ENCODE results near the gene ZMYM4. TPM values are rescaled to one million over a fixed set of nuclear protein-coding genes. Genes with fewer than 3 reads are reported as not detected.

Gene ZMYM4
- total RNA-seq, 2 experiments from 2014 or later = 21.1 to 54.3 TPM

- Histone ChIP-seq H3K36me3 (ENCODE audit: insufficient read depth, low read length) (peaks cover 36% of the 10 kb centered on the region), H3K4me1 (ENCODE audit: insufficient read depth, low read length, poor library complexity, severe bottlenecking) (no peaks in the 10 kb centered on the region), H3K27ac (ENCODE audit: low read depth, low read length, poor library complexity, severe bottlenecking) (no peak overlapping the region), H3K4me3 (ENCODE audit: low read depth, low read length, poor library complexity, severe bottlenecking) (no peak overlapping the region), H3K9me3 (ENCODE audit: low read length) (no peaks in the 10 kb centered on the region), H3K79me2 (ENCODE audit: insufficient read depth, low read depth, low read length) (no peaks in the 10 kb centered on the region), H4K20me1 (ENCODE audit: insufficient read depth, low read length) (no peaks in the 10 kb centered on the region), H2AFZ (ENCODE audit: low read length) (no peak overlapping the region), H3K4me2 (ENCODE audit: low read length) (no peak overlapping the region), H3K9me2 (ENCODE audit: insufficient read depth, low read length) (no peaks in the 10 kb centered on the region)
- intact Hi-C loops (cut with micrococcal nuclease; ENCODE audit: unreplicated experiment) = no loop called here
- no TSS peak for BruUV-seq (replicated peaks)
- ChIA-PET CTCF (ENCODE audit: unreplicated experiment) (interaction anchor here (0.6 kb wide), 1 partner anchor 427 kb away, joined by 3 read pairs; no protein-coding TSS in a partner anchor), POLR2A (interaction anchor here (0.6 kb wide), 1 partner anchor 8 kb away, joined by 4 read pairs; no protein-coding TSS in a partner anchor)
- TF ChIP-seq CTCF (conservative IDR thresholded peaks at IDR 0.05; ENCODE audit: low read length) (no peak), EZH2phosphoT487 (IDR thresholded peaks at IDR 0.05; ENCODE audit: borderline replicate concordance, low read depth, low read length) (no peak)
- no peak for DNase-seq (ENCODE audit: low spot score)
Measured at GRCh38 chr1:35447278-35447677, 178.8 kb downstream of the ZMYM4 start.

GRCh38 chr1:35448344-35448801 is 179.9 kb downstream of the ZMYM4 start:
- TF ChIP-seq EZH2phosphoT487 (IDR thresholded peaks at IDR 0.05; ENCODE audit: borderline replicate concordance, low read depth, low read length) = no peak
- TF ChIP-seq CTCF (conservative IDR thresholded peaks at IDR 0.05; ENCODE audit: low read length) = no peak
- ChIA-PET POLR2A (no interaction called here), CTCF (ENCODE audit: unreplicated experiment) (no interaction called here)
- Histone ChIP-seq H3K4me1 (ENCODE audit: insufficient read depth, low read length, poor library complexity, severe bottlenecking) (no peaks in the 10 kb centered on the region), H3K9me3 (ENCODE audit: low read length) (no peaks in the 10 kb centered on the region), H2AFZ (ENCODE audit: low read length) (no peak overlapping the region), H3K27ac (ENCODE audit: low read depth, low read length, poor library complexity, severe bottlenecking) (no peak overlapping the region), H3K4me2 (ENCODE audit: low read length) (no peak overlapping the region), H3K79me2 (ENCODE audit: insufficient read depth, low read depth, low read length) (no peaks in the 10 kb centered on the region), H3K36me3 (ENCODE audit: insufficient read depth, low read length) (peaks cover 35% of the 10 kb centered on the region), H3K4me3 (ENCODE audit: low read depth, low read length, poor library complexity, severe bottlenecking) (no peak overlapping the region), H4K20me1 (ENCODE audit: insufficient read depth, low read length) (no peaks in the 10 kb centered on the region), H3K9me2 (ENCODE audit: insufficient read depth, low read length) (no peaks in the 10 kb centered on the region)
- intact Hi-C loops (cut with micrococcal nuclease; ENCODE audit: unreplicated experiment) = no loop called here
- BruUV-seq (replicated peaks) = no TSS peak
- no peak for DNase-seq (ENCODE audit: low spot score)

- Histone ChIP-seq H3K4me1 (ENCODE audit: insufficient read depth, low read length, poor library complexity, severe bottlenecking) (no peaks in the 10 kb centered on the region), H3K4me3 (ENCODE audit: low read depth, low read length, poor library complexity, severe bottlenecking) (no peak overlapping the region), H4K20me1 (ENCODE audit: insufficient read depth, low read length) (no peaks in the 10 kb centered on the region), H3K9me2 (ENCODE audit: insufficient read depth, low read length) (no peaks in the 10 kb centered on the region), H3K79me2 (ENCODE audit: insufficient read depth, low read depth, low read length) (no peaks in the 10 kb centered on the region), H3K9me3 (ENCODE audit: low read length) (no peaks in the 10 kb centered on the region), H3K36me3 (ENCODE audit: insufficient read depth, low read length) (peaks cover 37% of the 10 kb centered on the region), H2AFZ (ENCODE audit: low read length) (no peak overlapping the region), H3K27ac (ENCODE audit: low read depth, low read length, poor library complexity, severe bottlenecking) (no peak overlapping the region), H3K4me2 (ENCODE audit: low read length) (no peak overlapping the region)
- TF ChIP-seq EZH2phosphoT487 (IDR thresholded peaks at IDR 0.05; ENCODE audit: borderline replicate concordance, low read depth, low read length) (no peak), CTCF (conservative IDR thresholded peaks at IDR 0.05; ENCODE audit: low read length) (no peak)
- ChIA-PET POLR2A (interaction anchor here (1.4 kb wide), 1 partner anchor 115 kb away, joined by 6 read pairs; no protein-coding TSS in a partner anchor), CTCF (ENCODE audit: unreplicated experiment) (no interaction called here)
- no TSS peak for BruUV-seq (replicated peaks)
- no peak for DNase-seq (ENCODE audit: low spot score)
- intact Hi-C loops (cut with micrococcal nuclease; ENCODE audit: unreplicated experiment) = loop anchor here (2.0 kb wide), 1 partner anchor 325 kb away; no protein-coding TSS in a partner anchor
Measured at GRCh38 chr1:35449334-35450008, 181.0 kb downstream of the ZMYM4 start.

Data from OCI-LY7 (cell line).